H9 (cell line): ENCODE results near the gene MT1H. TPM values are rescaled to one million over a fixed set of nuclear protein-coding genes. Genes with fewer than 3 reads are reported as not detected.

ENCODE experiments used
- DNase-seq: peaks from one replicate; pipeline ENCODE4 v3.0.0-alpha.2; 2017
- H2AFZ ChIP-seq: one replicate; pipeline ENCODE4 v1.6.1; 2013; ENCODE audit warnings: mild to moderate bottlenecking, low read length, control low read depth, moderate library complexity
- H2AK5ac ChIP-seq: 2 replicates; pipeline ENCODE4 v1.6.1; 2013; ENCODE audit warnings: low read length, control low read depth, mixed read lengths; ENCODE audit not compliant: insufficient read length
- H2BK120ac ChIP-seq: one replicate; pipeline ENCODE4 v1.6.1; 2013; ENCODE audit warnings: low read depth, mild to moderate bottlenecking, low read length, control low read depth, inconsistent platforms; ENCODE audit not compliant: poor library complexity, severe bottlenecking
- H2BK12ac ChIP-seq: 2 replicates; pipeline ENCODE4 v1.6.1; 2013; ENCODE audit warnings: low read length, control low read depth, mixed read lengths, low read depth; ENCODE audit not compliant: insufficient read length
- H2BK15ac ChIP-seq: 2 replicates; pipeline ENCODE4 v1.6.1; 2013; ENCODE audit warnings: low read depth, low read length, control low read depth
- H2BK20ac ChIP-seq: one replicate; pipeline ENCODE4 v1.6.1; 2013; ENCODE audit warnings: low read depth, mild to moderate bottlenecking, low read length, control low read depth, inconsistent platforms; ENCODE audit not compliant: poor library complexity, severe bottlenecking
- H2BK5ac ChIP-seq: 2 replicates; pipeline ENCODE4 v1.6.1; 2013; ENCODE audit warnings: low read length, control low read depth, mixed read lengths; ENCODE audit not compliant: insufficient read length
- H3K14ac ChIP-seq: 2 replicates; pipeline ENCODE4 v1.6.1; 2013; ENCODE audit warnings: low read length, control low read depth; ENCODE audit not compliant: insufficient read depth
- H3K18ac ChIP-seq: 2 replicates; pipeline ENCODE4 v1.6.1; 2013; ENCODE audit warnings: low read depth, mild to moderate bottlenecking, mixed read lengths, low read length, control low read depth; ENCODE audit not compliant: insufficient read length
- H3K23ac ChIP-seq: 2 replicates; pipeline ENCODE4 v1.6.1; 2013; ENCODE audit warnings: low read length, control low read depth, mixed read lengths, low read depth; ENCODE audit not compliant: insufficient read length
- H3K23me2 ChIP-seq: 2 replicates; pipeline ENCODE4 v1.6.1; 2013; ENCODE audit warnings: low read depth, mild to moderate bottlenecking, mixed read lengths, low read length, control low read depth; ENCODE audit not compliant: insufficient read length, poor library complexity, severe bottlenecking
- H3K27ac ChIP-seq: 2 replicates; pipeline ENCODE4 v1.5.1; 2013; ENCODE audit warnings: low read length, control low read depth, mixed read lengths, low read depth; ENCODE audit not compliant: insufficient read length
- H3K27me3 ChIP-seq: 2 replicates; pipeline ENCODE4 v1.6.1; 2013; ENCODE audit warnings: low read length, control low read depth, inconsistent platforms; ENCODE audit not compliant: insufficient read depth
- H3K4ac ChIP-seq: 2 replicates; pipeline ENCODE4 v1.6.1; 2013; ENCODE audit warnings: low read depth, mild to moderate bottlenecking, control low read depth, inconsistent platforms, low read length, moderate library complexity
- H3K4me1 ChIP-seq: 2 replicates; pipeline ENCODE4 v1.6.1; 2013; ENCODE audit warnings: low read length, control low read depth, inconsistent platforms; ENCODE audit not compliant: insufficient read depth
- H3K4me2 ChIP-seq: 2 replicates; pipeline ENCODE4 v1.6.1; 2013; ENCODE audit warnings: low read length, control low read depth, mixed read lengths; ENCODE audit not compliant: insufficient read length, insufficient read depth
- H3K56ac ChIP-seq: 2 replicates; pipeline ENCODE4 v1.6.1; 2013; ENCODE audit warnings: low read depth, mild to moderate bottlenecking, mixed read lengths, low read length, control low read depth; ENCODE audit not compliant: insufficient read length
- H3K79me1 ChIP-seq: 2 replicates; pipeline ENCODE4 v1.6.1; 2013; ENCODE audit warnings: low read depth, mild to moderate bottlenecking, moderate library complexity, low read length, control low read depth, inconsistent platforms; ENCODE audit not compliant: insufficient read depth, poor library complexity, severe bottlenecking
- H3K79me2 ChIP-seq: 2 replicates; pipeline ENCODE4 v1.6.1; 2013; ENCODE audit warnings: low read length, control low read depth, inconsistent platforms; ENCODE audit not compliant: insufficient read depth
- H3K9ac ChIP-seq: 2 replicates; pipeline ENCODE4 v1.6.1; 2013; ENCODE audit warnings: low read length, control low read depth, mixed read lengths; ENCODE audit not compliant: insufficient read length; ENCODE audit errors: extremely low read depth
- H3K9me3 ChIP-seq: one replicate; pipeline ENCODE4 v1.6.1; 2013; ENCODE audit warnings: low read depth, low read length, inconsistent platforms; ENCODE audit not compliant: control insufficient read depth
- H3T11ph ChIP-seq: one replicate; pipeline ENCODE4 v1.6.1; 2013; ENCODE audit warnings: mild to moderate bottlenecking, low read length, control low read depth, inconsistent platforms
- H4K20me1 ChIP-seq: one replicate; pipeline ENCODE4 v1.6.1; 2013; ENCODE audit not compliant: control insufficient read depth, insufficient read length, insufficient read depth
- H4K5ac ChIP-seq: 2 replicates; pipeline ENCODE4 v1.6.1; 2013; ENCODE audit warnings: low read depth, mild to moderate bottlenecking, mixed read lengths, low read length, control low read depth; ENCODE audit not compliant: insufficient read length
- H4K8ac ChIP-seq: replicated peaks from 2 replicates; pipeline ENCODE4 v1.6.1; 2013; ENCODE audit warnings: low read length, control low read depth, mixed read lengths, low read depth; ENCODE audit not compliant: insufficient read length
- H4K91ac ChIP-seq: 2 replicates; pipeline ENCODE4 v1.6.1; 2013; ENCODE audit warnings: low read depth, mild to moderate bottlenecking, moderate library complexity, mixed read lengths, low read length, control low read depth; ENCODE audit not compliant: insufficient read length
- H3K27ac Mint-ChIP-seq, 3 experiments: 2 replicates in 2 of 3; 3 replicates in 1 of 3; pipeline ENCODE4 v1.8.0; 2020 to 2021; ENCODE audit warnings: mixed read lengths in 3 of 3, mild to moderate bottlenecking in 1 of 3, moderate library complexity in 1 of 3
- H3K27me3 Mint-ChIP-seq: 2 replicates; pipeline ENCODE4 v1.8.0; 2021; ENCODE audit warnings: low read depth, mild to moderate bottlenecking, moderate library complexity, mixed read lengths
- H3K36me3 Mint-ChIP-seq, 3 experiments: 2 replicates in 2 of 3; 3 replicates in 1 of 3; pipeline ENCODE4 v1.8.0; 2020 to 2021; ENCODE audit warnings: low read depth in 3 of 3, mixed read lengths in 3 of 3; ENCODE audit not compliant: insufficient read depth in 1 of 3
- H3K4me1 Mint-ChIP-seq, 2 experiments: 2 replicates each; pipeline ENCODE4 v1.8.0; 2020; ENCODE audit warnings: mixed read lengths in 2 of 2
- H3K4me3 Mint-ChIP-seq, 2 experiments: 2 replicates in 1 of 2; 3 replicates in 1 of 2; pipeline ENCODE4 v1.8.0; 2020 to 2021; ENCODE audit warnings: mild to moderate bottlenecking in 2 of 2, mixed read lengths in 2 of 2, moderate library complexity in 1 of 2
- H3K9me3 Mint-ChIP-seq, 2 experiments: 2 replicates in 1 of 2; 3 replicates in 1 of 2; pipeline ENCODE4 v1.8.0; 2020; ENCODE audit warnings: mild to moderate bottlenecking in 2 of 2, mixed read lengths in 2 of 2, moderate library complexity in 1 of 2
- WGBS: extraction: QIAGEN DNeasy Blood & Tissue Kit; methylation state at CpG from one replicate; pipeline ENCODE4 v1.1.7; 2013; ENCODE audit warnings: missing lambda C conversion rate, low lambda C conversion rate, mixed read lengths; ENCODE audit not compliant: insufficient read length; ENCODE audit errors: extremely low coverage; 5-methylcytosine and 5-hydroxymethylcytosine counted together
- total RNA-seq: library from RNA; stranded (reverse); gene quantifications from 2 replicates; pipeline ENCODE4 v1.2.1, GENCODE V29; 2021
- TF ChIP-seq, protein P1 (sequence below): fragments of 200-600 bp; sonication (generic); conservative IDR thresholded peaks from 3 replicates; pipeline ENCODE4 v1.8.0; 2021; ENCODE audit warnings: antibody characterized with exemption, mild to moderate bottlenecking

The MT1H gene
- total RNA-seq, 1 experiment from 2014 or later = 12.5 TPM

DNA sequence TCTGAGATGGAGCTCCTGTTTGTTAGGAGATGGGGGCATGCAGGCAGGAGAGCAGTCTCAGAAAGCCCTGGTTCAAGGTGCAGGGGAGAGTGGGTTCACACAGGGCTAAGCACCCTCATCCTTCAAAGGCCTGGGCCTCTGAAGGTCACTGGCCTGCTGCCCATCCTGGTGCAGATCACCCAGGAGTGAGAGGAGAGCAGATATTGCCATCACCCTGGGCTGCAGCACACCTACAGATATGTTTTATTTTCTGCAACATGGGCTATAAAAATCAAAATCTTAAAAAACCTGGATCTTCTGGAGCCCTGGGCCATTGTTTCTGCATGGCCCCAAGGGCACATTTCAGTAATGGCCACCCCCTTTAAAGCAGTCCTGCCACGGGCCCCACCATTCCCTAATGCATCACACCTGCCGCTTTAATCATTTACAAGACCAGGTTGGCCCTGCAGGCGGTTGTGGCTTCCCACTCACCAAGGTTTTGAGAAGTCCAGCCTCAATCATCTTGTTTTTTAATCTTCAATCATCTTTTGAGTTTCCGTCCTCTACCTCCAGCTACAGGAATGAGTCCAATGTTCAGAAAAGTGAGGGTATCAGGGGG, 39.9 kb downstream of the MT1H start:
- H3K27ac Mint-ChIP-seq = peak overlapping the region in 1 of 3 experiments; percentile 70; a peak in 2 of 7 replicates
- peaks cover 13% of the 10 kb centered on the region in 2 experiments for H3K4me1 Mint-ChIP-seq
- WGBS = no CpG with 5 or more reads among the region's 4 CpGs
- Histone ChIP-seq H3K4me1 (no peaks in the 10 kb centered on the region), H3K9me3 (no peaks in the 10 kb centered on the region), H3K4ac (no peak overlapping the region), H4K91ac (no peak overlapping the region), H2BK120ac (no peak overlapping the region), H4K20me1 (no peaks in the 10 kb centered on the region), H3K27ac (no peak overlapping the region), H3K79me2 (no peaks in the 10 kb centered on the region), H2BK5ac (no peak overlapping the region), H2BK15ac (no peak overlapping the region), H3K23me2 (no peaks in the 10 kb centered on the region), H3K4me2 (no peak overlapping the region), H2BK12ac (no peak overlapping the region), H4K8ac (no peak overlapping the region), H3K56ac (no peak overlapping the region), H3K23ac (no peak overlapping the region), H2AK5ac (no peak overlapping the region), H2BK20ac (no peak overlapping the region), H3K14ac (no peak overlapping the region), H2AFZ (no peak overlapping the region), H3K27me3 (no peaks in the 10 kb centered on the region; the same call in 1 of the 2 replicates), H3K18ac (no peak overlapping the region), H3K9ac (no peak overlapping the region), H3T11ph (no peak overlapping the region), H3K79me1 (no peaks in the 10 kb centered on the region), H4K5ac (no peak overlapping the region)
- no peak overlapping the region for H3K4me3 Mint-ChIP-seq
- TF ChIP-seq, protein P1, sequence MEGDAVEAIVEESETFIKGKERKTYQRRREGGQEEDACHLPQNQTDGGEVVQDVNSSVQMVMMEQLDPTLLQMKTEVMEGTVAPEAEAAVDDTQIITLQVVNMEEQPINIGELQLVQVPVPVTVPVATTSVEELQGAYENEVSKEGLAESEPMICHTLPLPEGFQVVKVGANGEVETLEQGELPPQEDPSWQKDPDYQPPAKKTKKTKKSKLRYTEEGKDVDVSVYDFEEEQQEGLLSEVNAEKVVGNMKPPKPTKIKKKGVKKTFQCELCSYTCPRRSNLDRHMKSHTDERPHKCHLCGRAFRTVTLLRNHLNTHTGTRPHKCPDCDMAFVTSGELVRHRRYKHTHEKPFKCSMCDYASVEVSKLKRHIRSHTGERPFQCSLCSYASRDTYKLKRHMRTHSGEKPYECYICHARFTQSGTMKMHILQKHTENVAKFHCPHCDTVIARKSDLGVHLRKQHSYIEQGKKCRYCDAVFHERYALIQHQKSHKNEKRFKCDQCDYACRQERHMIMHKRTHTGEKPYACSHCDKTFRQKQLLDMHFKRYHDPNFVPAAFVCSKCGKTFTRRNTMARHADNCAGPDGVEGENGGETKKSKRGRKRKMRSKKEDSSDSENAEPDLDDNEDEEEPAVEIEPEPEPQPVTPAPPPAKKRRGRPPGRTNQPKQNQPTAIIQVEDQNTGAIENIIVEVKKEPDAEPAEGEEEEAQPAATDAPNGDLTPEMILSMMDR = no peak
- DNase-seq = no peak
- peaks cover 21% of the 10 kb centered on the region for H3K27me3 Mint-ChIP-seq
- peaks cover 0 to 4% of the 10 kb centered on the region in 2 experiments; a peak in 2 of 5 replicates for H3K9me3 Mint-ChIP-seq
- no peaks in the 10 kb centered on the region for H3K36me3 Mint-ChIP-seq
